HFFc6 (cell line): Measurements from ENCODE around the gene TTC7B. TPM values are rescaled to one million over a fixed set of nuclear protein-coding genes. Genes with fewer than 3 reads are reported as not detected.

ENCODE experiments used
- DNase-seq: peaks from one replicate; pipeline ENCODE4 v3.0.0-alpha.2; 2018
- H3K27ac Mint-ChIP-seq: 2 replicates; pipeline ENCODE4 v1.8.0; 2020; ENCODE audit warnings: mild to moderate bottlenecking, mixed read lengths
- H3K27me3 Mint-ChIP-seq: 2 replicates; pipeline ENCODE4 v1.8.0; 2021; ENCODE audit warnings: mild to moderate bottlenecking, moderate library complexity, mixed read lengths; ENCODE audit not compliant: insufficient read depth
- H3K36me3 Mint-ChIP-seq: 2 replicates; pipeline ENCODE4 v1.8.0; 2021; ENCODE audit warnings: low read depth, mixed read lengths
- H3K4me1 Mint-ChIP-seq: 2 replicates; pipeline ENCODE4 v1.8.0; 2020; ENCODE audit warnings: low read depth, mixed read lengths
- H3K4me3 Mint-ChIP-seq: 2 replicates; pipeline ENCODE4 v1.8.0; 2020; ENCODE audit warnings: mild to moderate bottlenecking, moderate library complexity, mixed read lengths
- H3K9me3 Mint-ChIP-seq: 2 replicates; pipeline ENCODE4 v1.8.0; 2020; ENCODE audit warnings: mild to moderate bottlenecking, mixed read lengths
- total RNA-seq, 6 experiments: library from RNA; stranded (reverse); fragmentation: NEBNext Ultra II Directional; extraction: Animal tissue kit (Norgen Biotek cat#: 25700); gene quantifications; 2 replicates in 1 of 6; 3 replicates in 5 of 6; pipeline ENCODE4 v1.2.3, GENCODE V29; 2021
- TF ChIP-seq, protein P1 (sequence below): fragments of 200-600 bp; sonication (generic); IDR thresholded peaks from 2 replicates; pipeline ENCODE4 v1.5.0; 2021; ENCODE audit warnings: antibody characterized with exemption, mild to moderate bottlenecking

TTC7B gene
- total RNA-seq, 6 experiments from 2014 or later, result 34.6 to 46.9 (median 40.9) TPM

DNA sequence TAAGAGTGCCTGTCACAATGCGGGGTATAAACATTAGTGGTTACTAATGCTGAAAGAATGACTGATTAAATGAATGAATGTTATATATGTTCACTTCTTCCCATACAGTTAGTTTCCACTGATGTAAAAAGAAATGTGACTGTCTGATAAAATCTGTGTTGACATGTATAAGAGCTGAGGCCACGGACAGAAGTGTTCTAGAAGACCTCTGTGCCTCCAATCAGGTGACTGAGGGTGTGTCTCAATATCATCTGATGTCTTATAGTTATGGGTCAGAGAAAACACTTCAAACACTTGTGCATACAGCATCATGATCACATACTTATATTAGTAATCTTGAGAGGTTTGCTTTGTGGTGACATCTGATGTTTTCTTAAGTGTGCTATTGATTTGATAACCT, 183.4 kb downstream of the TTC7B start:
- Mint-ChIP-seq H3K4me1 (peaks cover 25% of the 10 kb centered on the region), H3K36me3 (no peaks in the 10 kb centered on the region)

DNA sequence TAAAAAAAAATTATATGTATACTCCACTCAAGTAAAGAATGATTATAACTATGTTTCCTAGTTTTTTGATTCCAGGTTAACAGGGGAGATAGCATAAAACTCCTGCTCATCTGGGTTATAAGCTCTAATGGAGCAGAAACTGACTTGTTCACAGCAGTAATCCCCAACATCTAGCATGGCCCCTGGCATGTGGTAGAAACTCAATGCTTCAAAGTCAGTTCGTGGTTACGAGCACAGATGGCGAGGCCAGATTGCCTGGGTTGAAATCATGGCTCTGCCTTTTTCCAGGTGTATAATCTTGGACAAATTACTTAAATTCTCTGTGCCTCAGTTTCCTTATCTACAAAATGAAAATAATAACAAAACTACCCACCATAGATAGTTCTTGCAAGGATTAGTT, 183.8 kb downstream of the TTC7B start:
- TF ChIP-seq, protein P1, sequence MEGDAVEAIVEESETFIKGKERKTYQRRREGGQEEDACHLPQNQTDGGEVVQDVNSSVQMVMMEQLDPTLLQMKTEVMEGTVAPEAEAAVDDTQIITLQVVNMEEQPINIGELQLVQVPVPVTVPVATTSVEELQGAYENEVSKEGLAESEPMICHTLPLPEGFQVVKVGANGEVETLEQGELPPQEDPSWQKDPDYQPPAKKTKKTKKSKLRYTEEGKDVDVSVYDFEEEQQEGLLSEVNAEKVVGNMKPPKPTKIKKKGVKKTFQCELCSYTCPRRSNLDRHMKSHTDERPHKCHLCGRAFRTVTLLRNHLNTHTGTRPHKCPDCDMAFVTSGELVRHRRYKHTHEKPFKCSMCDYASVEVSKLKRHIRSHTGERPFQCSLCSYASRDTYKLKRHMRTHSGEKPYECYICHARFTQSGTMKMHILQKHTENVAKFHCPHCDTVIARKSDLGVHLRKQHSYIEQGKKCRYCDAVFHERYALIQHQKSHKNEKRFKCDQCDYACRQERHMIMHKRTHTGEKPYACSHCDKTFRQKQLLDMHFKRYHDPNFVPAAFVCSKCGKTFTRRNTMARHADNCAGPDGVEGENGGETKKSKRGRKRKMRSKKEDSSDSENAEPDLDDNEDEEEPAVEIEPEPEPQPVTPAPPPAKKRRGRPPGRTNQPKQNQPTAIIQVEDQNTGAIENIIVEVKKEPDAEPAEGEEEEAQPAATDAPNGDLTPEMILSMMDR, result no peak

More for the DNA sequence above, 183.4 kb downstream of the TTC7B start:
- Mint-ChIP-seq H3K27me3 (no peaks in the 10 kb centered on the region), H3K4me3 (no peak overlapping the region), H3K27ac (no peak overlapping the region), H3K9me3 (no peaks in the 10 kb centered on the region)
- no peak for DNase-seq
- TF ChIP-seq, protein P1, result no peak

DNA sequence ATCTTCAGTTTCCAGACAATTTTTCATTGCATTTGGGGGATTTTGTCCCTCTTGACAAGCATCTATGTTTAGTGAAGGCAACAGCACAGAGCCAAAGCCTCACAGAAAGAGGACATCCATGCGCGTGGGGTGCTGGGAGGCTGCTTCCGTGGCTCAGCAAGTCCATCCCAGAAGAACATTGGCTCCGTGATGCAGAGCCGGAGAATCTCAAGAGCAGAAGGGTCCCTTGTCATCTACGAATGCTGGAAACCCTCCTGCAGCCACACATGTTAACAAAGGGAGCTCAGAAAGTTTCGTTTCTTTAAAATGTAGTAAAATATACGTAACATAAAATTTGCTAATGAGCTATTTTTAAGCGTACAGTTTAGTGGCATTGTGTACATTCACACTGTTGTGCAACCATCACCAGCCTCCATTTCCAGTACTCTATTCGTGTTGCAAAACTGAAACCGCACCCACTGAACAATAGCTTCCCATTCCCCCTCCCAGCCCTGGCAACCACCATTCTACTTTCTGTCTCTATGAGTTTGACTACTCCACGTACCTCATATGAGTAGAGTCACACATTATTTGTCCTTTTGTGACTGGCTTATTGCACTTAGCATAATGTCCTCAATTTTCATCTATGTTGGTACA, 185.9 kb downstream of the TTC7B start:
- peaks cover 35% of the 10 kb centered on the region for H3K4me1 Mint-ChIP-seq
- H3K36me3 Mint-ChIP-seq, result no peaks in the 10 kb centered on the region
- H3K27me3 Mint-ChIP-seq, result no peaks in the 10 kb centered on the region
- H3K9me3 Mint-ChIP-seq, result no peaks in the 10 kb centered on the region
- DNase-seq, result no peak
- no peak overlapping the region for H3K27ac Mint-ChIP-seq
- TF ChIP-seq, protein P1, result no peak
- H3K4me3 Mint-ChIP-seq, result no peak overlapping the region

More for the DNA sequence above, 183.8 kb downstream of the TTC7B start:
- peaks cover 25% of the 10 kb centered on the region for H3K4me1 Mint-ChIP-seq
- H3K36me3 Mint-ChIP-seq, result no peaks in the 10 kb centered on the region
- H3K9me3 Mint-ChIP-seq, result no peaks in the 10 kb centered on the region
- H3K27me3 Mint-ChIP-seq, result no peaks in the 10 kb centered on the region
- DNase-seq, result no peak
- no peak overlapping the region for H3K27ac Mint-ChIP-seq
- no peak overlapping the region for H3K4me3 Mint-ChIP-seq

DNA sequence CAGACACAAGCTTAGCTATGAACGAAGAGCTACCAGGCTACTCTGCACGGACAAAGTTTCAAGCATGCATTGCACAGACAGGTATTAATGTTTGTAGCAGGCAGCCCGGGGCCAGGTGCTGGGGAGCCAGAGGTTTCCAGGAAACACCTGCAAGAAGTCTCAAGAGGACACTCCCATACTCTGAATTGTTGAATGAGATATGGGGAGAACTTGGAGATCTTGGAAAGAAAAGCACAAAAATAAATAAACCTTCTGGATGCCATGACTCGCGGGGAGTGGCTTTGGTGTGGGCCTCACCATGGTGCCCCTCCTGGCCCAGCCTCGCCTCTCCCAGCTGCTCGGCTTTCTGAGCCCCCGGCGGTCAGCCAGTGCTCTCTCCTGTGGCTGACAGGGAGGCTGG, 186.8 kb downstream of the TTC7B start:
- no peak for DNase-seq
- Mint-ChIP-seq H3K27me3 (no peaks in the 10 kb centered on the region), H3K4me3 (no peak overlapping the region), H3K27ac (no peak overlapping the region), H3K4me1 (peaks cover 43% of the 10 kb centered on the region), H3K9me3 (no peaks in the 10 kb centered on the region), H3K36me3 (peaks cover 7% of the 10 kb centered on the region)
- TF ChIP-seq, protein P1, result no peak

DNA sequence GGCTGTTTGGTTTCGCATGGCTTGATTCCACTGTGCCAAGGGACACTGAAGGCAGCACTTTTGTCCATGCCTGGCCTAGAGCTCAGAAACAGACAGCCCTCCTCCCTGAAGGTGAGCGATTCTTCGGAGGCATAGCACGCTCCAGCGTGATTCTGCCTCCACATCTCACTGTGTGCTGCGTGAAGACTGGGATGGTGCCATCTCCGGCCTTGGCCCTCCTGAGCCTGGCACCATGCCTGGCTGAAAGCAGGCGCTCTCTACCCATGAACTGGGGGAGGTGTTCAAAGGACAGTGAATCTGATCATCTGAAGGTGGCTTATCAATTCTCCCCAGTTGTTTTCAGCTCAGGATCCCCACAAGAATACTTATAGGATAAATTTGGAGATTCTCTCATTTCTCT, 187.4 kb downstream of the TTC7B start:
- TF ChIP-seq, protein P1, result no peak
- Mint-ChIP-seq H3K4me1 (peaks cover 50% of the 10 kb centered on the region), H3K27me3 (no peaks in the 10 kb centered on the region), H3K36me3 (peaks cover 13% of the 10 kb centered on the region), H3K27ac (no peak overlapping the region), H3K4me3 (no peak overlapping the region), H3K9me3 (no peaks in the 10 kb centered on the region)
- DNase-seq, result no peak
